HG03139 (cell line): Measurements from ENCODE around the gene SCCPDH.
A peak's percentile ranks its signal among the peaks of the same experiment; 100 is the strongest.

Experiments
- ATAC-seq: cut with Tn5 transposase; IDR thresholded peaks from one replicate; pipeline ENCODE4 v1.9.1; 2021; ENCODE audit not compliant: unreplicated experiment

SCCPDH gene

GRCh38 chr1:246748006-246748405 is 23.8 kb downstream of the SCCPDH start:
- ATAC-seq, result no peak

DNA sequence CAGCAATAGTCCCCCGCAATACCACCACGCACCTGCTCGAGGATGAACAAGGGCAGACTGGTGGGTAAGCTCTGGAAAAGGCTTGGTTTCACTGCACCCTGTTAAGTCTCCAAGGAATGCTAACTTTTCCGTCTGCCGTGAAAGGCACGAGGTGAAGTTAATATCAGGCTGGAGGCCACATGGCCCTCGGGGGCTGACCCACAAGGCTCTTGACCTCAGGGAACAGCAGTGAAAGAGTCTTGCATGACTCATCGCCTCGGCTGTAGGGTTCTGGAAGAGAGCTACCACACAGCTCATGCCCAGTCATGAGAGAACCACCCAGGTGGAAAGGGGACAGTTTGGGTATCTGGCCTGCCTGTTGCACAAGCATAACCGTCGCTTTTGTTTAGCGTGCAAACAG is 24.7 kb downstream of the SCCPDH start:
- no peak for ATAC-seq

- ATAC-seq, result no peak
Observed at GRCh38 chr1:246750752-246751151, 26.5 kb downstream of the SCCPDH start.

- ATAC-seq, result peak; percentile 87
Observed at GRCh38 chr1:246753670-246754535, 29.7 kb downstream of the SCCPDH start.

DNA sequence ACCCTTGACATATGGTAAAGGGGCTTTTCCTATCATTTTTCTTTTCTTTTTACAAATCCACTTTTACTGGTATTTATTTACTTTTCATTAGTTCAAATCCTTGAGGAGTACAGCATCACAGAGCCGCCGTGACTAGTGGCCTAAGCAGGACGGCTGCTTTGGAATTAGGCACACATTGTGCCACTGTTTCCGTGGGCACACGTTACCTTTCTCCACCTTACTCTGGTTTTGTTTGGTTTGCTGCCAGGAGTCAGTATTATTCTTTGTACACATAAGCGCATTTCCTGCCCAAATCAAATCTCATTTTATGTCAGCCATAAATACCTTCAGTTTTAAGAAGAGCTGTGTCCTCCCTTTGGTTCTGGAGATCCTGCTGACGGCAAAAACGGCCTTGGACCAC is 31.2 kb downstream of the SCCPDH start:
- no peak for ATAC-seq

GRCh38 chr1:246760422-246761347 is 36.5 kb downstream of the SCCPDH start:
- ATAC-seq, result no peak

GRCh38 chr1:246761396-246761795 is 37.2 kb downstream of the SCCPDH start:
- no peak for ATAC-seq

DNA sequence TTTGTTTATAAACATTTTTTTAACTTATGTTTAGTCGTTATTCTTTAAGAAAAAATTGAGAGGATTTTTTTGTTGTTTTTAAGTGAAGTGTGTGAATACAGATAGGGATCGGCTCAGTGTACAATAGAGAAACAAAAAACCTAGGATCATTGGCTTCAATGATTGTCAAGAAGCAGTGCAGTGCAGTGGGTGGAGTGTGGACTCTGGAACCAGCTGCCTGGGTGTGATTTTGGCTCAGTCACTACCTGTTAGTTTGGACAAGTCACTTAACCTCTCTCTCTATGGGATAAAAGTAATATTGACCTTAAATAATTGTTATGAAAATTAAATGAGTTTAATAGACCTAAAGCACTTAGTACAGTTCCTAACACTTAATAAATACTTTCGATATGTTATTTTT is 41.3 kb downstream of the SCCPDH start:
- no peak for ATAC-seq

GRCh38 chr1:246768403-246769020 is 44.3 kb downstream of the SCCPDH start:
- ATAC-seq, result no peak

GRCh38 chr1:246769306-246769705 is 45.1 kb downstream of the SCCPDH start:
- no peak for ATAC-seq

- no peak for ATAC-seq
Observed at GRCh38 chr1:246771366-246771765, 47.2 kb downstream of the SCCPDH start.

GRCh38 chr1:246772686-246773085 is 48.5 kb downstream of the SCCPDH start:
- peak; percentile 22 for ATAC-seq

DNA sequence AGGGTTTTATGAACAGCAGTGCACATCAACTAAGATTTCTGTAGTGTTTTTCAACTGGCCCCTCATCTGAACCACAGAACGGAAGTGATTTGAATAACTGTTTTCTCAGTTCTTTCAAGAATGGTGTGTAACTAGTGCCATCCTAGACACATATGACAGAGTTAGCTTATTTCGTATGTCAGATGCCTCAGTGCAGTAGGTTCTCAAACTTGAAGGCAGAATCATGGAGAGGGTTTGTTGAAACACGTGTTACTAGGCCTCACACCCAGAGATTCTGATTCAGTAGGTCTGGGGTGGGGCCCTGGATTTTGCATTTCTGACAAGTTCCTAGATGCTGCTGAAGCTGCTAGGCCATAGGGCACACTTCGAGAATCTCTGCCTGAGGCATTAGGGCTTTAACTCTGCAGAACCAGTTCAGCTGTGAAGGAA is 49.0 kb downstream of the SCCPDH start:
- ATAC-seq, result peak; percentile 89

- no peak for ATAC-seq
Observed at GRCh38 chr1:246775531-246776385, 51.5 kb downstream of the SCCPDH start.

GRCh38 chr1:246776923-246777322 is 52.7 kb downstream of the SCCPDH start:
- no peak for ATAC-seq

DNA sequence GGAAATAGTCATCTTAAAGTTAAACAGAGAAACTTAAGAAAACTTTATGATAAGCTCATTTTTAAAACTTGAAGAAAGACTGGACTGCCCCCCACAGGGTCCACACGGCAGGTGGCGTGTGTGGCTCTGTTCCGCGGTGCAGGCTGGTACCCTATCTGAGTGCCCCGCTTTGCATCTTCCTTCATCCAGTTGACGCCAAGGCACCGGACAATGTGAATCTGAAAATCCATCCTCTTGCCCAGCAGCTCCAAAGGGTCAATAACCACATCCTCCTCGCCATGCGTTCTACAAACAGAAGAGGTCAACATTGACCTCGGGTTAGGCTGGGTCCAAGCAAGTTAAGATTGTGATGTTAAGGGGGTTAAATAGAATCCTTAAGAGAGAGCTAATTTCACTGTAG is 54.5 kb downstream of the SCCPDH start:
- ATAC-seq, result no peak

- no peak for ATAC-seq
Observed at GRCh38 chr1:246779561-246780175, 55.5 kb downstream of the SCCPDH start.

DNA sequence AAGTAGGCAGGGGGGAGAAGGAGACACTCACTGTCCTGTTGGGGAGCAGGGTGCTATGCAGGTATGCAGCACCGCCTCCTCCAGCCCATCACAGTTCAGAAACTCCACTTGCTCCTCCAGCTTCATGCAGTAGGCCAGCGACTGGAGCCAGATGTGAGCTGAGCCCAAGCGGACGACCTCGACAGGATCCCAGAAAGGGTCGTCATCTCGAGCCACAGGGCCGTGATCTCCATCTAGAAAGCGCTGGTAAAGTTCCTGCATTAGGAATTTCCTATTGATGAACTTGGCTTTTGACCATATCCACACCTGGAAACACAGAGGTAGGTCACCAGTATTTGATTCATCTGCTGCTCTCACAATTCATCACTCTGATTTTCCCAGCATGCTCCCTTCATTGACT is 56.1 kb downstream of the SCCPDH start:
- no peak for ATAC-seq

GRCh38 chr1:246781212-246781611 is 57.0 kb downstream of the SCCPDH start:
- ATAC-seq, result no peak
